Duodenal mucosa (tissue), 2 donors: ENCODE measurements around the gene PHOX2A.

Experiments
- H3K27ac ChIP-seq: one replicate; pipeline ENCODE4 v1.7.0; 2013; ENCODE audit warnings: low read depth, low read length
- H3K27me3 ChIP-seq, 2 donors: one replicate each; pipeline ENCODE4 v1.7.0; 2013; ENCODE audit warnings: low read length in 2 of 2, control low read depth in 1 of 2; ENCODE audit not compliant: insufficient read depth in 2 of 2, control insufficient read depth in 1 of 2
- H3K36me3 ChIP-seq, 2 donors: one replicate each; pipeline ENCODE4 v1.7.0; 2013; ENCODE audit warnings: low read length in 2 of 2, control low read depth in 1 of 2; ENCODE audit not compliant: insufficient read depth in 2 of 2, control insufficient read depth in 1 of 2
- H3K4me1 ChIP-seq, 2 donors: one replicate each; pipeline ENCODE4 v1.7.0; 2013; ENCODE audit warnings: low read length in 2 of 2, control low read depth in 1 of 2; ENCODE audit not compliant: insufficient read depth in 2 of 2, control insufficient read depth in 1 of 2
- H3K4me3 ChIP-seq, 2 donors: one replicate each; pipeline ENCODE4 v1.7.0; 2013; ENCODE audit warnings: low read length in 2 of 2, low read depth in 1 of 2
- H3K9ac ChIP-seq, 2 donors: one replicate each; pipeline ENCODE4 v1.7.0; 2013; ENCODE audit warnings: low read length in 2 of 2, low read depth in 1 of 2
- H3K9me3 ChIP-seq, 2 donors: one replicate each; pipeline ENCODE4 v1.7.0; 2013; ENCODE audit warnings: low read length in 2 of 2, control low read depth in 1 of 2; ENCODE audit not compliant: control insufficient read depth in 1 of 2

The PHOX2A gene

DNA sequence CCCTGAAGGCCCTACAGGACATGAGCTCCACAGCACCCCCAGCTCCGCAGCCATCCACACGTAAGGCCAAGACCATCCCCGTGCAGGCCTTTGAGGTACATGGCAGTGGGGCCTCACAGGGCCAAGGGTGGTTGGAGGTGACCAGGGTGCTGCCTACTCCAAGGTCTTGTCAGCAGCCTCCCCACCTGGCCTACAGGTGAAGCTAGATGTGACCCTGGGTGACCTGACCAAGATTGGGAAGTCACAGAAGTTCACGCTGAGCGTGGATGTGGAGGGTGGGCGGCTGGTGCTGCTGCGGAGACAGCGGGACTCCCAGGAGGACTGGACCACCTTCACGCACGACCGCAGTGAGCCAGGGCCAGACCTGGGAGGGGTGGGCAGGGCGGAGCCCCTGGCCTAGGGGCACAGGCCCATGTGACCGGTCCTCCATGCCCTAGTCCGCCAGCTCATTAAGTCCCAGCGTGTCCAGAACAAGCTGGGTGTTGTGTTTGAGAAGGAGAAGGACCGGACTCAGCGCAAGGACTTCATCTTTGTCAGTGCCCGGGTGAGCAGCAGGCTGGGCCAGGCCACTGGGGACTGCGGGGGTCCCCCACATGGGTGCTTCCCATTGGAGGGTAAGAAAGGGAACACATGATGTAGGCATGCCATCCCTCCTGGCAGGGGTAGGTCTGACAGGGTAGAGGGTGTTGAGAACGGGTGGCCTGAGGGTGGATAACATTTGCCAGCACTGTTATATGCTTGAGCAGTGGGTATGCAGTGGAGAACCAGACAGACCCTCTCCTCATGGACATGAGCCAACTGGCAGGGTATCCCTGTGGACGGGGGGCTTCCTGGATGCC is 13.8 kb downstream of the PHOX2A start:
- Histone ChIP-seq H3K9ac (no peak overlapping the region), H3K36me3 (peaks cover 50 to 72% of the 10 kb centered on the region in 2 donors), H3K27me3 (no peaks in the 10 kb centered on the region), H3K9me3 (no peaks in the 10 kb centered on the region), H3K4me3 (no peak overlapping the region), H3K4me1 (peaks cover 7 to 8% of the 10 kb centered on the region in 2 donors), H3K27ac (no peak overlapping the region)

- Histone ChIP-seq H3K27me3 (no peaks in the 10 kb centered on the region), H3K36me3 (peaks cover 46 to 65% of the 10 kb centered on the region in 2 donors), H3K27ac (no peak overlapping the region), H3K4me1 (peaks cover 8 to 10% of the 10 kb centered on the region in 2 donors), H3K9ac (no peak overlapping the region), H3K4me3 (no peak overlapping the region), H3K9me3 (no peaks in the 10 kb centered on the region)
These were observed 14.5 kb downstream of the PHOX2A start for GRCh38 chr11:72229336-72229924.

DNA sequence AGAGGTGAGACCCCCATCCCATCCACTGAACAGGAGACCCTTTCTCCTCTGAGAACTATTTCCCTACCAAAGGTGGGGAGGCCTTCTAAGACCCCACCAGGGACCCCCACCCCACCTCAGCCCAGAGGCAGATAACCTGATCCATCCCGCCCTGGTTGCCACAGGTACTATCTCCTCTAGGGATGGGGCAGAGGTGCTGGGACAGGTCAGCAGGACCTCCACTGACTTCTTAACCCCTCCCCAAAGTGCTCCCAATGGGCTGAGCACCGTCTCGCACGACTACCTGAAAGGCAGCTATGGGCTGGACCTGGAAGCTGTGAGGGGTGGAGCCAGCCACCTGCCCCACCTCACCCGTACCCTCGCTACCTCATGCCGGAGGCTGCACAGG is 15.1 kb downstream of the PHOX2A start:
- no peaks in the 10 kb centered on the region for H3K9me3 ChIP-seq
- no peak overlapping the region for H3K9ac ChIP-seq
- no peak overlapping the region for H3K4me3 ChIP-seq
- no peak overlapping the region for H3K27ac ChIP-seq
- no peaks in the 10 kb centered on the region for H3K27me3 ChIP-seq
- H3K36me3 ChIP-seq = peaks cover 46 to 59% of the 10 kb centered on the region in 2 donors
- H3K4me1 ChIP-seq = peaks cover 8 to 10% of the 10 kb centered on the region in 2 donors

- no peak overlapping the region for H3K4me3 ChIP-seq
- H3K4me1 ChIP-seq = peaks cover 8 to 10% of the 10 kb centered on the region in 2 donors
- no peaks in the 10 kb centered on the region for H3K27me3 ChIP-seq
- peaks cover 46 to 54% of the 10 kb centered on the region in 2 donors for H3K36me3 ChIP-seq
- H3K9ac ChIP-seq = no peak overlapping the region
- no peaks in the 10 kb centered on the region for H3K9me3 ChIP-seq
- no peak overlapping the region for H3K27ac ChIP-seq
These were observed 15.6 kb downstream of the PHOX2A start for GRCh38 chr11:72228229-72228843.

DNA sequence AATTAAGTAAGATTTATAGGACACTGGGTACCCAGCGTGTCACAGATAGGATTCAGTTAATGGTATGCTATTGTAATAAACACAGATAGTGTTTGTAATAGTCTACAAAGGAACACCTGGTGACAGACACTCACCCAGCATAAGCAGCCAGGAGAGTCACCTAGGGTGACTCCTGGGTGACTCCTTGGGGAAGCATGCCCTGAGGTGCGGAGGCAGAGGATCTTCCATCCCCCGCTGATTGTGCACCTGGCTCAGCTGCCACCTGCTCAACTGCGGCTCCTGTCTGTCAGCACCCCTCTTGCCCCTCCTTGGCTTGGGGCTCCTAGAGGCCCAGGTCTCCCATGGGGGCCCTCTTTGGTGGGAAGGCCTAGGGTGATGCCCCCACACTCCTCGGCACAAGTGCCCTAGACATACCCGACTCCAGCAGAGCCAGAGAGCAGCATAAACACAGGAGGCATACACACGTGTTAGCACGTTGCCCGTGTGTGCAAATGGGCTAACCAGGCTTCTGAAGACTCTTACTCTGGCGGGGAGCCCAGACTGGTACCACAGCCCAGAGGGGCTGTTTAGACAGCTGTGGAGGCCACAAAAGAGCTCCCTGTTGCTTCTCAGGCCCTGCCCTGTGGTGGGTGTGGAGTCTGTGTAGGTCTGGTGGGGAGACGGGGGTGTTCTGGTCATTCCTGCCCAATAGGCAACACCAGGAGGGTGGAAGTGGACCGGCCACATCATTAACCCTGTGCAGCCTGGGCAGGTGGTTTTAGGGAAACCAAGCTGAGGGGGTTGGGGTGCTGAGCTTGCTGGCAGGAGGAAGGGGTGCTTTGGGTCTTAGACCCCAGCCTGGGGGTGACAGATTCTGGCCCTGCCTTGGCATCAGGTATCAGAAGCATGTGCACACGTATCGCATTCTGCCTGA is 16.4 kb downstream of the PHOX2A start:
- Histone ChIP-seq H3K4me1 (peaks cover 11 to 13% of the 10 kb centered on the region in 2 donors), H3K27me3 (no peaks in the 10 kb centered on the region), H3K9ac (no peak overlapping the region), H3K36me3 (peaks cover 38 to 46% of the 10 kb centered on the region in 2 donors), H3K4me3 (no peak overlapping the region), H3K9me3 (no peaks in the 10 kb centered on the region), H3K27ac (no peak overlapping the region)

DNA sequence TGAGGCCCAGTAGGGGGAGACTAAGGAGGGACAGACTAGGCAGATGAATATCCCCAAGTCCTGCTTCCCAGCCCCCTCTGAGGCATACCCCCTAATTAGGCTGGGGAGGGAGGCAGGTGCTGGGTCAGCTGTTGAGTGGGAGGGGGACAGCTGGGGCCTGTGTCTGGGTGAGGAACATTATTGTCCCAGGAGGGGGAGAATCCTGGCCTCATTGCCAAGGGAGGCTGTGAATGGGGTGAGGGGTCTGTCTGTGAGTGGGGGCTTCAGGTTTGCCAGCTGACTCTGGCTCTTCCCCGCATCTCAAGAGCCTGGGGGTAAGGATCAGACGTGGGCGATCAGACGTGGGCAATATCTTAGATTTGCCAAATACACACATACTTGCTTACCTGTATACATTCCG is 17.3 kb downstream of the PHOX2A start:
- peaks cover 16 to 22% of the 10 kb centered on the region in 2 donors for H3K4me1 ChIP-seq
- H3K36me3 ChIP-seq = peaks cover 33 to 37% of the 10 kb centered on the region in 2 donors
- no peaks in the 10 kb centered on the region for H3K27me3 ChIP-seq
- no peaks in the 10 kb centered on the region for H3K9me3 ChIP-seq
- no peak overlapping the region for H3K9ac ChIP-seq
- no peak overlapping the region for H3K27ac ChIP-seq
- no peak overlapping the region for H3K4me3 ChIP-seq

GRCh38 chr11:72225411-72225951 is 18.5 kb downstream of the PHOX2A start:
- peaks cover 16 to 25% of the 10 kb centered on the region in 2 donors for H3K4me1 ChIP-seq

DNA sequence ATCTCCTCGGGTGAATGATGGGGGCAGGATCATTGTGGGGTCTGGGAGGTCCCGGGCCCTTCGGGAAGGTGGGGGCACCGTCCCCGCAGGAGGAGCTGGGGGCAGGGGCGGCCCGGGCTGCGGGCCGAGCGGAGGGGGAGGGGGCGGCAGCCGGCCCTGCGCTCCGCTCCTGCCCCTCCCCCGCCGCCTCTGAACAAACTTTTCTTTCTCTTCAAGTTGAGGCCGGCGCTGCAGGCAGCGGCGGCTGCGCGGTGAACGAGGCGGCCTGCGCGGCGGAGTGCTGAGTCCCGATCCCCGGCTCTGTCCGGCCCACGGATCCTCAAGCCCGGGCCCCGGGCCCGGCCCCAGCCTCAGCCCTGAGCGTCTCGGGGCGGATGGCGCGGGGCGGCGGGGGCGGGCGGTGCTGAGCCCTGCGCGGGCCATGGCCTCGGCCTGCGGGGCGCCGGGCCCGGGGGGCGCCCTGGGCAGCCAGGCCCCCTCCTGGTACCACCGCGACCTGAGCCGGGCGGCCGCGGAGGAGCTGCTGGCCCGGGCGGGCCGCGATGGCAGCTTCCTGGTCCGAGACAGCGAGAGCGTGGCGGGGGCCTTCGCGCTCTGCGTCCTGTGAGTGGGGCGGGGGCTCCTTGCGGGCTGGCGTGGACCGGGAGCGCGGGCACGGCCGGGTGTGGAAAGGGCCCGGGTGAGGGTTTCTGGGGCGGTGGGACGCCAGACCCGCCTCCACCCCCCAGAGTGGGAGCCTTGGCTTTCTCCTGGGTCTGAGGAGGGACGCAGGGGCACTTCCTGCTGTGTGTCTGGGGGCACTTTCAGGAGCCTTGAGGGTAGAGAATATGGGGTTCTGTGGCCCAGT is 19.2 kb downstream of the PHOX2A start, which contains the start of gene INPPL1:
TSS of gene INPPL1 (plus strand) at position 204 of the 847 bp plus-strand sequence. CDS start at position 422, 218 bp downstream.
- H3K4me3 ChIP-seq = peak within 1 kb of the TSS; percentile 92 to 96
- peak within 1 kb of the TSS; percentile 90 for H3K27ac ChIP-seq
- no peaks in the 10 kb centered on the region for H3K27me3 ChIP-seq
- peaks cover 16 to 18% of the 10 kb centered on the region in 2 donors for H3K36me3 ChIP-seq
- no peaks in the 10 kb centered on the region for H3K9me3 ChIP-seq
- peak within 1 kb of the TSS; percentile 82 to 90 for H3K9ac ChIP-seq
- H3K4me1 ChIP-seq = peaks cover 16 to 25% of the 10 kb centered on the region in 2 donors

More at GRCh38 chr11:72225411-72225951, 18.5 kb downstream of the PHOX2A start:
- peaks cover 23 to 25% of the 10 kb centered on the region in 2 donors for H3K36me3 ChIP-seq
- no peak overlapping the region for H3K27ac ChIP-seq
- H3K9ac ChIP-seq = peak overlapping the region; percentile 82 to 90
- peak overlapping the region; percentile 71 to 92 for H3K4me3 ChIP-seq
- no peaks in the 10 kb centered on the region for H3K9me3 ChIP-seq
- no peaks in the 10 kb centered on the region for H3K27me3 ChIP-seq
